ENCODE data around the gene CDK11B.

DNA sequence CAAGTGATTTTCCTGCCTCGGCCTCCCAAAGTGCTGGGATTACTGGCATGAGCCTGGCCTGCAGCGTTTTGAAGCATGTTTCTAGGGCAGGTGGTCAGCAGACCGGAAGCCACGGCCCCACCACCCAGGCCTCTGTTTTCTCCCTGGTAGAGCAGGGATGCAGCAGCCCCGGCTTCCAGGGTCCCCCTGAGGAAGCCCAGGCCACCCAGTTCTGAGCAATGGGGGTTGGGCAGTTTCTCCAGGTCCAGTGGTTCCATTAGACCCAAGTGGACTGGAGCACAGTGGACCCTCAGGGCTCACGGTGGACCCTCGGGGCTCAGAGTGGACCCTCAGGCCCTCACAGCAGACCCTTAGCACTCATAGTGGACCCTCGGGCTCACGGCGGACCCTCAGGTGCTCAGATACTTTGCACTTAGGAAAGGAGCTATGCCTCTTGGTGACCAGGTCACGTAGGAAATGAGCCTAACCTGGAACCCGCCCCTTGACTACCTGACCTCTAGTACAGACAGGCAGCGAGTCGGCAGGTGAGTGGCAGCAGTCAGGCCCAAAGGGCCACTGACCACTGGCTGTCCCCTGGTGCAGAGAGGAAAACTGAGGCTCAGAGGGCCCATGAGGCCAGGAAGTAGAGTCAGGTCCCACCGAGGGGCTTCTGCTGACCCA lies 54.3 kb downstream of the CDK11B start:
- TF ChIP-seq POLR2A (IDR thresholded peaks at IDR 0.05; ENCODE audit: low read depth, low read length), result no peak
- TF ChIP-seq TAF1 (IDR thresholded peaks at IDR 0.05; ENCODE audit: low read depth, low read length), result no peak
- TF ChIP-seq POLR2AphosphoS5 (IDR thresholded peaks at IDR 0.05; ENCODE audit: low read depth, low read length), result no peak
- no peak for TF ChIP-seq POU2F2 (IDR thresholded peaks at IDR 0.05; ENCODE audit: low read depth, low read length)

All from GM12891 (cell line).